Stimulated activated CD4-positive, alpha-beta T cell treated with anti-CD3 and anti-CD28 coated beads, Interleukin-1b, Interleukin-23, amount 100 ng/mL, for 24 hours (primary cell): ENCODE measurements around the gene CDC42SE2.

Experiments used
- DNase-seq, 4 experiments: peaks; one replicate each; pipeline ENCODE4 v3.0.0-alpha.2; 2020; ENCODE audit warnings: low read depth in 4 of 4, low spot score in 1 of 4

Gene CDC42SE2, protein sequence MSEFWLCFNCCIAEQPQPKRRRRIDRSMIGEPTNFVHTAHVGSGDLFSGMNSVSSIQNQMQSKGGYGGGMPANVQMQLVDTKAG

DNA sequence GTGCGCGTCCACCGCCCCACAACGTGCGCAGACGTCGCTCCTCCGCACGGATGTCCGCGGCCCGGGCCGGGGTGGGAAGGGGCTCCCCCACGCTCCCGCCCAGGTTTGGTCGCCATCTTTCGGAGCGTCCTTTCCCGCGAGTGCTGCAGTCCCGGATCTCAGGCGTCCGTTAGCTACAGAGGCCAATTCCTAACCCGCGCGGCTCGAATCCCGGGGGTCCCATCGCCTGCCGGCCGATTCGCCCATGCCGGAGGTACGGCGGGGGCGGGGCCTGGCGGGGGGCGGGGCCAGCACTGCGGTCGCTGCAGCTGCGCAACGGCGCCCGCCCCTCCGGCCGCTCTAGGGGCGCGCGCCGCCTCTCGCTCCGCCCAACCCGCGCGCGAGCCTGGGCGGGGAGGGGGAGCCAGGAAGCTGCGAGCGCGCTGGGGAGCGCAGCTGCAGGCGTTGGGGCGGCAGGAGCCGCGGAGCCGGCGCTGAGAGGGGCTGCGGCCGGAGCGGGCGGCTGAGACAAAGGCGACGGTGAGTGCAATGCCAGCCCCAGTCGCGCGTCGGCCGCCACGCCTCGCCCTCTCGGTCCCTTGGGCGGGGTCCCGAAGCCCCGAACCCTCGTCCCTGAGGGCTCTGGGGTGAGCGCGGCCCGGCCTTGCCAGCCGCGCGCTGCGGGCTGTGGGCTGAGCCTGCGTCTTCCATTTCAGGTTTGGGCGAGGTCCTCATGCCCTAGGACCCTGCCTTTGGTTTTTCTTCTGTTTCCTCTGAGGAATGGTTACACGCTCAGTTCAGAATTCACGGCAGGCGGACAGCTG lies at the start of gene CDC42SE2:
Gene CDC42SE2 (plus strand): TSS at position 406 of the 803 bp plus-strand sequence. CDS start 95,441 bp downstream, outside the sequence.
- peak; percentile 55 to 78 (median 70) for DNase-seq

DNA sequence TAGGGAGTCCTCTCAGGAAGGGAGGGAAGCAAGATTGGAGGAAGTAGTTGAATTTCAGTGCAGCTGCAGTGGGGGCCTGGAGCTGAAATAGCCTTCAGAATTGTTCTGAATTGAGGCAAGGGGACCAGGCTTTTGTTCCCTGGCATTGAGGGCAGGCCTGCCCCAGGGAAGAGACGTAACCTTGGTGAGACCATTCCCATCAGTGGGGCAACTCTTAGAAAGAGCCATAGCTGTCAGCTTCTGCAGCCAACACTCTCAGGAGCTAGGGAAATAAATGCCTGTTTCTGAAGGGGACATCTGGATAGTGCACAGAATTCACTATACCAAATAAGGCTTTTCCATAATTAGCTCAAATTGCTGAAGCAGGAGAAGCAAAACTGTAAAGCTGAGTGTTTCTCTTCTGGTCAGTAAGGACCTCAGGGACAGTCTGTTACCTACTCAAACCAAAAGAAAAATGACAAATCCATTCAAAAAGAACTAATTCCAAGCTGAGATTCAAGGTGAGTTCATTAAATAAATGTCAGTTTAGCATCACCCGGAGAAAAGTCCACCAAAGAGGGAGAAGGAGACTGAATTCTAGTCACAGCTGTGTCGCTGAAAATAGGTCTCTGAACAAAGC lies 49.1 kb upstream of the CDC42SE2 start:
- DNase-seq: no peak

DNA sequence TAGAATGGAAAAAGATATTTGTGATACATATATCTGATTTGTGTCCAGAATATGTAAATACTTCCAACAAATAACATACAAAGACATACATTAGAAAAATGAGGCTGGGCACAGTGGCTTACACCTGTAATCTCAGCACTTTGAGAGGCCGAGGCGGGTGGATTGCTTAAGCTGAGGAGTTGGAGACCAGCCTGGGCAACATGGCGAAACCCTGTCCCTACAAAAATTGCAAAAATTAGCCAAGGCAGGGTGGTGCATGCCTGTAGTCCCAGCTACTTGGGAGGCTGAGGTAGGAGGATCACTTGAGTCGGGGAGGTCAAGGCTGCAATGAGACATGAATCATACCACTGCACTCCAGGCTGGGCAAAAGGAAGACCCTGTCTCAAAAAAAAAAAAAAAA lies 46.1 kb upstream of the CDC42SE2 start:
- DNase-seq: no peak

DNA sequence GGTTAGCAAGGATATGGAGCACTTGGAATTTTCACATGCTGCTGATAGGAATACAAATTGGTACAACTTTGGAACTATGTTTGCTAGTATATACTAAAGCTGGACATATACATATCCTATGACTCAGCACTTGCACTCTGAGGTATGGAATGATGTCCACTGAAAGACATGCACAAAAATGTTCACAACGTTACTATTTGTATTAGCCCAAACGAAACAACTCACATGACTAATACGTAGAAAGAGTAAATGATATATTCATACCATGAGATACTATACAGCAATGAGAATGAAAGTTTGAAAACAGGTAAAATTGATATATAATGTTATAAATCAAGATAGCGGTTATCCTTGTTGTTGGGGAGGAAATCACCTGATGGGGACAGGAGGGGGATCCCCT lies 45.5 kb upstream of the CDC42SE2 start:
- DNase-seq: no peak

DNA sequence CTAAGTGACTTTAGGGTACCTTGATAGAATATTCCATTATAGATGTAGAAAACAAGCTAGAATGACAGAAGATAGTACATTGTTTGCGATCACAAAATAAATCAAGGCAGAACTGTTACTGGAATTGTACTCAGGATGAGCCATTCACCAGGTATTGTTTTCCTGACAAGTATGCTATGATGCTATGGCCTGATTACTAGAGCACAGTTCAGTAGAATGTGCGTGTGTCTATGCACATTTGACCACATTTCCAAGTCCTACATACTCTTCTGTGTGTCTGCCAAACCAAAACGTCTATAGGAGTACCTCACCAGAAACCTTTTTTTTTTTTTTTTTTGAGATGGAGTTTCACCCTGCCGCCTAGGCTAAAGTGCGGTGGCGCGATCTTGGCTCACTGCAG lies 43.3 kb upstream of the CDC42SE2 start:
- no peak for DNase-seq

DNA sequence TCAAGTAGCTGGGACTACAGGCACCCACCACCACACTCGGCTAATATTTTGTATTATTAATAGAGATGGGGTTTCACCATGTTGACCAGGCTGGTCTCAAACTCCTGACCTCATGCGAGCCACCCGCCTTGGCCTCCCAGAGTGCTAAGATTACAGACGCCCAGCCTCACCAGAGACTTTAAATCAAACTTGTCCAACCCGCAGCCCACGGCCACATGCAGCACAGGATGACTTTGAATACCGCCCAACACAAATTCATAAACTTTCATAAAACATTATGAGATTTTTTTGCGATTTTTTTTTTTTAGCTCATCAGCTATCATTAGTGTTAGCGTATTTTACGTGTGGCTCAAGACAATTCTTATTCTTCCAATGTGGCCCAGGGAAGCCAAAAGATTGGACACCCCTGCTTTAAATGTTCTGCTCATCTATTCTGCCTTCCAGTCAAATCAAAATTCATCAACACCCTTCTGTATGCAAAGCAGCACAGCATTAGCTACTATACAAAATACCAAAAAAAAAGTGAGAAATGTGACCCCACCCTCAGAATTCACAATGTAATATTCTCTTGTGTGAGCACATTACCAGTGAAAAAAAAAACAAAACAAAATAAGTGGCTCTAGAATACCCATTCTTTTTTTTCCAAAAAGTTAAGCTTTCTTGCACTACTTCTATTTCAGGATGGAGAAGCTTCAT lies 42.7 kb upstream of the CDC42SE2 start:
- DNase-seq: no peak

DNA sequence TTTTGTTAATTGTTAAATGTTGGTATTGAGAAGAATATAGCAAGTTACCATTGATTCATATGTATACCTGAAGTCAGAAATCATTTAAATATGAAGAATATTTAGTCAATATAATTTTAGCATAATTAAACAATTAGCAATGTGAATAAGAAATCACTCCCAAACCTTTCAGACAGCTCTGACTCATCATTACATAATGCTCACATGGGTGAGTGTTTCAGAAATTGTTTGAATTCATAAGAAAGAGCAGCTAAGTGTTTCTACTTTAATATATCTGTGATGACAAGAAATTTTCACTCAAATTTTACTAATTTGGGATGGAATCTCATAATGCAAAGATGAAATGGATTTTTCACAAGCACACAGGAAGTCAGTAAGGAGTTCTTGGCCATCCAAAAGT lies 42.0 kb upstream of the CDC42SE2 start:
- no peak for DNase-seq

DNA sequence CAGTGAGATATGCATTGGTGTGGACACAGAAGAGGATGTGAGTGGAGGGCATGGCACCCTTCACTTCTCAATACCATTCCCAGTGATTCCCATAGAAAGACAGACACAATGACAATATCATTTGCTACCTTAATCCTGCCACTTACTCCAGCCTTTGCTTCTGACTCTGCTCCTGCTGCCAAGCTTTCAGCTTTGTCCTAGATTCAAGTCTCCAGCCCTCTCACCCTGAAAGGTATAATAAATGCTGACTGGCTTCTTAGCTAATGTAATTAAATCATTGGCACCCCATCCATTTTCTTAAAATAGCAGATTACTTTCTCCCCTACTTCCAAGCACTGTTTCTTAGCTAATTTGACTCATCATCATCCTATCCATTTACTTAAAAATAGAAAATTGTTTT lies 41.1 kb upstream of the CDC42SE2 start:
- DNase-seq: no peak

DNA sequence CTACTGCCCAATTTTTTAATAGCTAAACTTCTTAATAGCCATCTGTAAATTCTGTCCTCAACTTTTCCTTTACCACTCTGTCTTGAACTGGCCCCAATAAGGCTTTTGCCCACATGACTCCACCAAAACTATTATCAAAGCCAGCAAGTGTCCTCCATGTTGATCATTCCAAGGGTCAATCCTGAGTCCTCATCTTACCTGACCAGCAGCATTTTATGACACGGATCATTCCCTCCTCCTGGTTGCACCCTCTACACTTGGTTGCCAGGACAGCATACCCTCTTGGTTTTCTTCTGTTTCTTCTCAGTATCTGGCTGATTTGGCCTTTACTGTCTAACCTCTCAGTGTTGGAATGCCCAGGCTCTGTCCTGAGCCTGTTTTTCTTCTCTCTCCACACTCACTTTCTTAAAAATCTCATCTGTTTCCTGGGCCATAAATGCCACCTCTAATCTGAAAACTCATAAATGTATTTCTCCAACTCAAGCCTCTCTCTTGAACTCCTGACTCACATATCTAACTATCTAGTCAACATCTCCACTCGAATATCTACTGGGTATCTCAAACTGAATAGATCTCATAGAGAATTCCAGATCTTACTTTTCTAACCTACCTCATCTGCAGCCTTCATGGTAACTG lies 40.0 kb upstream of the CDC42SE2 start:
- no peak for DNase-seq

DNA sequence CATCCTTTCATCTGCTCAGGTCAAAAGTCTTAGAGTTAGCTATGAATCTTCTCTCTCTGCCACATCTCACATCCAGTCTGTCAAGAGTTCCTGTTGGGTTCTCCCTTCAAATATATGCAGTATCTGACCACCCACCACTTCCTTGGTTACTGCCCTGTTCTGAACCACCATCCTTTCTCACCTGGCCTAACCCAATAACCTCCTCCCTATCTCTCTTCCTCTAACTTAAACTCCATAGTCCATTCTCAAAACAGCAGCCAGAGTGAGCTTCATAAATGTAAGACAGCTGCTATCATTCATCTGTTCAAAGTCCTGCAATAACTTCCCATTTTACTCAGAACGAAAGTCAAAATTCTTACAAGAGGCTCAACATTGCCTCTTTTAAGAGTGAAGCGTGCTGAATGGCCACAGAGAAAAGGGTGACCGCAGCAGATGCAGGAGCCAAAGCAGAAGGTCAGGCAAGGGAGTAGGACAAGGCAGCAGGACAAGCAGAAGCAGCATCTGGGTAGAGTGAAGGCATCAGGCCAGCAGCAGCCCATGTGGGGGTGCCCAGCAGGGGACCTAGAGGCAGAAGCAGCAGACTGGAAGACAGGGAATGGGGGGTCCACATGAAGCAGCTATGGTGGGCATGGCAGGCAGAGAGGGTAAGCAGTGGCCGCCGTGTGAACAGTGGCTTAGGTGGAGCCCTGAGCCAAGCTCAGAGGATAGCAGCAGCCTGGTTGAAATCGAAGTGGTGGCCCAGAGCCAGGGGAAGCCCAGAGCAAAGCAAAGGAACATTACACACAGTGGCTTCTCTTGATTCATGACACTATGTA lies 39.3 kb upstream of the CDC42SE2 start:
- no peak for DNase-seq

DNA sequence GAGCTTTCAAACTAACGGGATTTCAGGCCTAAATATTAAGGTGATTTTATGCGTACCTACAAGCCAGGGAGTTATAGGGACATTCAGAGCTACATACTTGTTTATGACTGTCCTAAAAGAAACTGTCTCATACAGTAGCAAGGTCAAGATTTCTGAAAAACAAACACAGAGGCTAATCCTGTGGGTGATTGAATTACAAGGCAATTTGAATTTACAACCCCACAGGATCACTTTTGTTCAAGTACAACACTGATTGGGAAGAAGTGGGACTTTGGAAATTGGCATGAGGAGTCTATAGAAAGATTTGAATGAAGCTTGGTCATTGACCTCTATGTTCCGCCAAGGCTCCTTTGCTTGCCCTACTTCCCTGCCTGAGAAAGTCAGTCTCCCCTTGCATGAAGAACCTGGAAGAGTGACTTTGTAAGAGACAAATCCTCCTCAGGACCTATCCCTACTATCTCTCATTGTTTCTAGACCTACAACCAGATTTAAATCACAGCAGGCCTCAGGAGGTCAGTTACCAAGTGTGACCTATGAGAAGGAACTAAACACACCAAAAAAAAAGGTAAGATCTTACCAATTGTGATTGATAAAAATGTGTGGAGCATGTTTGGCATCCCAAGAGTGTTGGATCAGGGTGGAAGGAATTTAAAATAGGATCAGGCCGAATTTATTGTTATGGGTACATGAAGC lies 38.4 kb upstream of the CDC42SE2 start:
- no peak for DNase-seq

DNA sequence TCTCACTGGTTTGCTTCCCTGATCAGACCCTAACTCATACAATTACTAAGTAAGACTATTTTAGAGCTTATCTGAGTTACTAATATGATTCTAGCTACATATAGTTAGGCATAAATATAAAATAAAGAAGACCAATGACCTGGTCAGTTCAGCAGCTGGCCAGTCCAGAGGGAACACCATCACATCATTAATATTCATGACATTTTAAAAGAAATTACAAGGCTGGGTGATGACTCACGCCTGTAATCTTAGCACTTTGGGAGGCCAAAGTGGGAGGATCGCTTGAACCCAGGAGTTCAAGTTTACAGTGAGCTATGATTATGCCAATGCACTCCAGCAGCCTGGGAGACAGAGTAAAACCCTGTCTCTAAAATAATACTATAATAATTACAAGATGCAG lies 37.0 kb upstream of the CDC42SE2 start:
- no peak for DNase-seq

DNA sequence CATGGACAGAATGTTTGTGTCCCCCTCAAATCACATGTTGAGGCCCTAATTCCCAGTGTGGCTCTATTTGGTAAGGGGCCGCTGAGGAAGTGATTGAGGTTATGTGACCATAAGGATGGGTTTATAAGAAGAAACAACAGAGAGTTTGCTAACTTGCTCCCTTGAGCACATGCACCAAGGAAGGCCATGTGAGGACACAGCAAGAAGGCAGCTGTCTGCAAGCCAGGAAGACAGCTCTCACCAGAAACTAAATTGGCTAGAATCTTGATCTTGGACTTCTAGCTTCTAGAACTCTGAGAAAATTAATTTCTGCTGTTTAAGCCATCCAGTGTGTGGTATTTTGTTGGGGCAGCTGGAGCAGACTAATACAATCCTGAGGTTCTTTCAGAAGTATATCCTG lies 35.2 kb upstream of the CDC42SE2 start:
- DNase-seq: no peak

DNA sequence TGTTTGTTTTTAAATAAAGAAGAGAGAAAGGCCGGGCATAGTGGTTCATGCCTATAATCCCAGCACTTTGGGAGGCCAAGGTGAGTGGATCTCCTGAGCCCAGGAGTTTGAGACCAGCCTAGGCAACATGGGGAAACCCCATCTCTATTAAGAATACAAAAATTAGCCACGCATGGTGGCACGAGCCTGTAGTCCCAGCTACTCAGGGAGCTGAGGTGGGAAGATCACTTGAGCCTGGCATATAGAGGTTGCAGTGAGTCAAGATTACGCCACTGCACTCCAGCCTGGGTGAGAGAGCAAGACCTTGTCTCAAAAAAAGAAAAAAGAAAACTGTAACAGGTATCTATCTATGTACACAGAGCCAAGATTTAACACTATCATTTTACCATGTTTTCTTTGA lies 34.2 kb upstream of the CDC42SE2 start:
- DNase-seq: no peak

DNA sequence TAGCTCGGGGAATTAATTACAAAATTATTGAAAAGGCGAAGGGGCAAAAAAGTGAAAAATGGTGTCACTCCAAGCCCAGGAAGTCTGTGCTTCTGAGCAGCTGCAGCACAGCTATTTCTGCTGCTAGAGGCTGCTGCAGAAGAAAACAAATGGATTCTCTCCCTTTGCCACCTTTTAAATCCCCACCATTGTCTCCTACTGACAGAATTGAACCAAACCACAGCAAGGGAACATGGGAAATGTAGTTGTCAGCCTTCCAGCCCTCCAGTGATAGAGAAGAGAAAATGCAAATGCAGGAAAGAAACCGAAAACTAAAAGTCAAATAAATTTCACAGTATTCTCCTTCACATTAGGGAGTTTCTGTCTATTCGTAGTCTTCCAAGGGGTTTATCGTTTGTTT lies 33.4 kb upstream of the CDC42SE2 start:
- DNase-seq: no peak

DNA sequence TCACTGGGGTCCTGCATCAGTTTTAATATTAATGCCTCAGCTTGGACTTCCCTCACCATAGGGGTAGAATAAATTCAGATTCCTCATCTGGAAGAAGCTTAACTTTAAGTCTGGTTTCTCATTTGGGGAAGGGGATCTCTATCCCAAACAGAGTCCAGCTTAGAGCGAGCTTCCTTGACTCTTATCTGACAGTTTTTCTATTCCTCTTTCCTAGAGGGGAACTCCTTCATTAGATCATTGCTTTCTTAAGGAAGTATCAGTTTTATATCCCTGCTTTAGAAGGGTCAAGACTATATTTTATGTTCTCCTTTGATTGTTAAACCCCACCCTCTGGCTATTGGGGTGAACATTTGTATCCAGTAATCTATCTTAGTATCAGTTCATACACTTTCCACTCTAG lies 24.2 kb upstream of the CDC42SE2 start:
- no peak for DNase-seq

DNA sequence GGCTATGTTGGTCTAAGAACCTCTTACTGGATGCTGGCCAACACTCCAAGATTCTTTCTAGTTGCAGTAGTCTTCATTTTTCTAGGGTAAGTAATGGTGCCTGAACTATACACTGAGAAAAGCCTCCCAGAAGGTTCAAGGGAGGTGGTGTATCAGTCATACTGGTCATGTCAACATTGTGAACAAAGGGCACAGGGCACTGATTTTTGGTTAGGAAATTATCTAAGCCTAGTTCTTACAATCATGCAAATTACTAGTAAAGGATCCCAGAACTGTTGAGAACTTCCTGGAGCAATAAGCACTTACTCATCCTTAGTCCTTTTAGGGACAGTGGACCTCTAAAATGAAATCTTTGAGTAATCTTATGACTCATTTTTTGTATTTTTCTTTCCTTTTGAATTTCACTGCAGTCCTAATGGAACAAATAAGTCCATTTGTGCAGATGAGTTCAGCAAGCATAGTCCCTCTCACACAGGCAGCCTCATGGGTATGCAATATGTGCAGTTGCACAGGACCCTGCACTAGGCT lies 21.1 kb upstream of the CDC42SE2 start:
- DNase-seq: no peak

DNA sequence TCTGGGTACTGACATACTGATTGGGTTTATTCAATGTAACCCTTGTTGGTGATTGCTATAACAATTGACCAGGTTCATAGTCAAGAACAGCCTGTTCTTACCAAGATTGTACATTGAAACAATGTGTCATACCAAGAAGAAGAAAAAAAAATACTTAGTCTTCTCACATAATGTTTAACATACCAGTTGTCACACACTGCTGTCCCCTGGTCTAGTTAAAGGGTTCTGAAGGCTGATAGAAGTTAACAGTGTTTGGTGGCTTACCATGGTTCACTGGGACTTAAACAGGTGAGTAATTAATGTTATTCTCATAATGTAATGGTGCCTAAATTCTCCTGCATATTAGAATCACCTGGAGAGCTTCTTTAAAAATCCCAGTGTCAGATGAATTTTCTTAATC lies 18.5 kb upstream of the CDC42SE2 start:
- no peak for DNase-seq

DNA sequence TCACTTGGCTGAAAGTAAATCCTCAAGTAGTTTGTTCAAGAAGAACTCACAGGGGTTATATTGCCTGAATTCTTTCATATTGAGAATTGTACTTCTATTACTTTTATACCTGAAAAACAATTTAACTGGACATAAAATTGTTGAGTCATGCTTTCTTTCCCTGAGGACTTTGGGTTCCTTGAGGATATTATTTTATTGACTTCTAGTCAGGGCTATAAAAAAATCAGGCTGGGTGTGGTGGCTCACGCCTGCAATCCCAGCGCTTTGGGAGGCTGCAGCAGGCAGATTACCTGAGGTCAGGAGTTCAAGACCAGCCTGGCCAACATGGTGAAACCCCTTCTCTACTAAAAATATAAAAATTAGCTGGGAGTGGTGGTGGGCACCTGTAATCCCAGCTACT lies 17.9 kb upstream of the CDC42SE2 start:
- no peak for DNase-seq

DNA sequence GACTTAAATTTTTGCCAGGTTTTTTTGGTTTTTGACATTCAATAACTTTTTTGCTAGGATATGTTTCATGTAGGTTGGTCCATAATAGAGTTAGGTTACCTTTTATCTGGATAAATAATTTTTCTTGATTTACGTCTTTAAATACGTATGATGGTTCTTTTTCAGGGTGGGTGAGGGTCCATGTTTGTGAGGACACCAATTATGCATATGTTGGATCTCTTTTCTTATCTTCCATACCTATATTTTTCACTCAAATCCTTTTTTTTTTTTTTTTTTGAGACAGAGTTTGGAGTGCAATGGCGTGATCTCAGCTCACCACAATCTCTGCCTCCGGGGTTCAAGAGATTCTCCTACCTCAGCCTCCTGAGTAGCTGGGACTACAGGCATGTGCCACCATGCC lies 17.3 kb upstream of the CDC42SE2 start:
- no peak for DNase-seq
